IPS-18c (cell line): ENCODE data around the gene DEF6.

Source experiments
- H3K4me3 ChIP-seq: 2 replicates; pipeline ENCODE4 v1.7.0; 2013; ENCODE audit warnings: low read depth, mild to moderate bottlenecking, low read length, moderate library complexity; ENCODE audit not compliant: insufficient read depth
- H3K9me3 ChIP-seq: one replicate; pipeline ENCODE4 v1.6.1; 2013; ENCODE audit warnings: mild to moderate bottlenecking, low read length, moderate library complexity; ENCODE audit not compliant: control insufficient read depth, insufficient read depth

The DEF6 gene, protein sequence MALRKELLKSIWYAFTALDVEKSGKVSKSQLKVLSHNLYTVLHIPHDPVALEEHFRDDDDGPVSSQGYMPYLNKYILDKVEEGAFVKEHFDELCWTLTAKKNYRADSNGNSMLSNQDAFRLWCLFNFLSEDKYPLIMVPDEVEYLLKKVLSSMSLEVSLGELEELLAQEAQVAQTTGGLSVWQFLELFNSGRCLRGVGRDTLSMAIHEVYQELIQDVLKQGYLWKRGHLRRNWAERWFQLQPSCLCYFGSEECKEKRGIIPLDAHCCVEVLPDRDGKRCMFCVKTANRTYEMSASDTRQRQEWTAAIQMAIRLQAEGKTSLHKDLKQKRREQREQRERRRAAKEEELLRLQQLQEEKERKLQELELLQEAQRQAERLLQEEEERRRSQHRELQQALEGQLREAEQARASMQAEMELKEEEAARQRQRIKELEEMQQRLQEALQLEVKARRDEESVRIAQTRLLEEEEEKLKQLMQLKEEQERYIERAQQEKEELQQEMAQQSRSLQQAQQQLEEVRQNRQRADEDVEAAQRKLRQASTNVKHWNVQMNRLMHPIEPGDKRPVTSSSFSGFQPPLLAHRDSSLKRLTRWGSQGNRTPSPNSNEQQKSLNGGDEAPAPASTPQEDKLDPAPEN

DNA sequence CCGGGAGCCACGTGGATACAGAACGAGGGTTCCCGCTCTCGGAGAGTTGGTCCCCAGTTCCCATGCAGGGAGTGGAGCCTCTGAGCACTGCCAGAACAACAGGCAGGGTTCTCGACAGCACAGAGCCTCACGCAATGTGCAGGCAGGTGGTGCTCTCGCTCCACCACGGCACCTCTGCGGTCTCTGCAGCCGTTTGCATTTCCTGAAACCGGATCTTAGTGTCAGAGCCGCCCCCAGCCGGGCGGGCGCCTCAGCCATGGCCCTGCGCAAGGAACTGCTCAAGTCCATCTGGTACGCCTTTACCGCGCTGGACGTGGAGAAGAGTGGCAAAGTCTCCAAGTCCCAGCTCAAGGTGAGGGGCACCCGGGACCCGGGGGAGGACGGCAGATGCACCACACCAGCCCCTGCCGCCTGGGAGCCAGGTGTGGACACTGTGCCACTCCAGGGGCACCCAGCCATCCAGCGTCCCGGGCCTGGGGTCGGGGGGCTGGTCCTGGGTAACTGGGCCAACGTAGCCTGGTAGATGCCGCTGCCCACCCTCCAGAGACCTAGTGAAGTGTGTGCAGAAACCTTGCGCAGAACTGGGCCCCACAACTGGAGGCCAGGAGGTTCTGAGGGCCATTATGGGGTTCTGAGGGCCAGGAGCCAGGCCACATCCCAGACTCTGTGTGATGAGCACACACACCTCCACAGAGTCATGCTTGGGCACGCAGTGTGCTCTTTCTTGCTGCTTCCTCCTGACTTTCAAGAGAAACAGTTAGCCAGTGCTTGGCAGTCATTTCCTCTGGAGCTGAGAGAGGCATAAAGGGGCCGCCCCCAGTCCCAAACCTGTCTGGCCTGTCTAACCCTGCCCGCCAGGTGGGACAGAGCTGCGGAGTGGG lies at the start of gene DEF6:
TSS of gene DEF6 (plus strand) at position 218 of the 881 bp plus-strand sequence. CDS start at position 257, 39 bp downstream.
- H3K9me3 ChIP-seq, result no peaks in the 10 kb centered on the region
- peak within 1 kb of the TSS; percentile 55 for H3K4me3 ChIP-seq

GRCh38 chr6:35248300-35248699 lies 49.3 kb upstream of the DEF6 start:
- Histone ChIP-seq H3K9me3 (no peaks in the 10 kb centered on the region), H3K4me3 (no peak overlapping the region)

DNA sequence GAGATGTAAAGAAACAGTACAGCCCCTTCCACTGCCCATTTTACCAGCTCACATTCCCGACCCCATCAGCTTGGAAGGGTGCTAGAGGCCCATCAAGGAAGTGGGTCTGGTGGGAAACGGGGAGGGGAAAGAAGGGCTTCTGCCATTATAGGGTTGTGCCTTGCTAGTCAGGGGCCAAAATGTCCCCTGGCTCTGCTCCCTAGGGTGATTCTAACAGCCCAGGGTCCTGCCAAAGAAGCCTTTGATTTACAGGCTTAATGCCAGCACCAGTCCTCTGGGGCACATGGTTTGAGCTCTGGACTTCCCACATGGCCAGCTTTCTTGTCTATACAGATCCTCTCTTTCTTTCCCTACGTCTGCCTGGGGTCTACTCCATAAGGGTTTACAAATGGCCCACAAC lies 48.7 kb upstream of the DEF6 start:
- no peak overlapping the region for H3K4me3 ChIP-seq

GRCh38 chr6:35251949-35252348 lies 45.7 kb upstream of the DEF6 start:
- Histone ChIP-seq H3K9me3 (no peaks in the 10 kb centered on the region), H3K4me3 (no peak overlapping the region)

More for the DNA sequence above, 48.7 kb upstream of the DEF6 start:
- H3K9me3 ChIP-seq, result no peaks in the 10 kb centered on the region

GRCh38 chr6:35253249-35253648 lies 44.4 kb upstream of the DEF6 start:
- H3K4me3 ChIP-seq, result no peak overlapping the region
- no peaks in the 10 kb centered on the region for H3K9me3 ChIP-seq

DNA sequence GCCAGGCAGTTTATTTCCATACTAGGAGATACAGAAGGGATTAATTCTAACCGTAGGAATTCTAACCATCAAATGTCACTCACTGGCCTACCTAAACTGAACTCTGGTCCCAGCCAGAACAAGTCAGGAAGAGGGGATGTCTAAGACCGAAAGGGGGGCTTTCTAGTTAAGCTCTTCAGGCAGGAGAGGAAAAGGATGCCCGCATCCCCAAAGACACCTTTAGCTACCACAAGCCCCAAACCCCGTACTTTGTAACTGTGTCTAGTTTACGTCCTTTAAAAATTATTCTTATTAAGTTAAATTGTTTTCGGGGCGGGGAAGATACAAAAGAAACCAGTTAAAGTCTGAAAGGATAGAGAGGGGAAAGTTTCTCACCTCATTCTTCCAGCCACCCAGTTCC lies 39.3 kb upstream of the DEF6 start:
- peak overlapping the region; percentile 71 for H3K4me3 ChIP-seq

DNA sequence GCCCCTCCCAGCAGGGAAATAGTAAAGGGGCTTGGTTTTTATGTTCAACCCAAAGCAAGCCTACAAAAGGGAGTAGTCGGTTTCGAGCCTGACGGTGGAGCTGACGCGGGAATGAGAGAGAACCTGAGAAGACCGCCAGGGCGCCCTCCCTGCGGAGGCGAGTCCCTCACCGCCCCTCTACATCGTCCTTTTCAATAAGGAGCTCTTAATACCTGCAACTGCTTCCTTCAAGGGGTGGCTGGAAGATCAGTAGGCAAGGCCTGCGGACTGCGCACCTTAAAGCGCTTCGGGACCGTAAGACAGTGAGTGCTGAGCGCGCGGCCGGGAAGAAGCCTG lies 38.8 kb upstream of the DEF6 start:
- H3K9me3 ChIP-seq, result no peaks in the 10 kb centered on the region
- peak overlapping the region; percentile 71 for H3K4me3 ChIP-seq

More for the DNA sequence above, 39.3 kb upstream of the DEF6 start:
- no peaks in the 10 kb centered on the region for H3K9me3 ChIP-seq

DNA sequence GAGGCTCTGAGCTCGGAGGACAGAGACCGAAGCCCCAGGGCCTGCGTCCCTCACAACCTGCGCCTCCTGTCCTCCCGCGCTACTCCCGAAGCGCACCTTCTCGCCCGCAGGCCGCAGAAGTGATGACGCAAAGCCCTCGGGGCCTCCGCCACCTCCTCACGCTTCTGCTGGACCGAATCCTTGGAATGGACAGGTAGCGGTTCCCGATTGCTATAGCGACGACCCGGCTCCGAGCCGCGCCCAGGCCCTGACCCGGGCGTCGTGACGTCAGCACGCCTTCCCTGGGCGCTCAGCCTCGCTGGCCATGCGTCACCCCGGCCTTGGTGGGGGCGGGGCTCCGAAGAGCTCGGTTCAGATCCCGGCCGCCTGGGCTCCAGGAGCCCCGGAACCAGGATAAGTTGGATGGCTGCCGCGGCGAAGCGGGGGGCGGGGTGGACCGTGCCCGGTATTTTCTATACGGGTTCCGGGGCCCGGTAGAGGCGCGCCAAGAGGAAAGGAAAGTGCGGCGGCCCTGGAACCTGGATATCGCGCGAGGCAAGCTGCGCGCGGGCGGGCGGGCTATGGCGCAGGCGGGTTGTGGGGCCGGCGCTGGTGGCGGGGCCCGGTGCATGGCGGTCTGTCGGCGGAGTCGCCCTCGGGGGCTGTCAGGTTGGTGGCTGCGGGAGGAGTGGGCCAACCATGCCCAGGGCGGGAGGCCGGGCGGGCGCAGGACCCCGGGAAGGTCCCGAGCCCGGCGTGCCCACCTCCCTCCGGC lies 38.2 kb upstream of the DEF6 start, which contains the start of gene ZNF76:
TSS of gene ZNF76 (plus strand) at position 542 of the 754 bp plus-strand sequence. CDS start 21,417 bp downstream, outside the sequence.
- no peaks in the 10 kb centered on the region for H3K9me3 ChIP-seq
- peak within 1 kb of the TSS; percentile 81 for H3K4me3 ChIP-seq

GRCh38 chr6:35259948-35260590 lies 37.5 kb upstream of the DEF6 start:
- Histone ChIP-seq H3K9me3 (no peaks in the 10 kb centered on the region), H3K4me3 (peak overlapping the region; percentile 81)

GRCh38 chr6:35260591-35261570 lies 36.7 kb upstream of the DEF6 start:
- Histone ChIP-seq H3K9me3 (no peaks in the 10 kb centered on the region), H3K4me3 (peak overlapping the region; percentile 81; the same call in 1 of the 2 replicates)

GRCh38 chr6:35262596-35262995 lies 35.0 kb upstream of the DEF6 start:
- no peak overlapping the region for H3K4me3 ChIP-seq
- no peaks in the 10 kb centered on the region for H3K9me3 ChIP-seq

DNA sequence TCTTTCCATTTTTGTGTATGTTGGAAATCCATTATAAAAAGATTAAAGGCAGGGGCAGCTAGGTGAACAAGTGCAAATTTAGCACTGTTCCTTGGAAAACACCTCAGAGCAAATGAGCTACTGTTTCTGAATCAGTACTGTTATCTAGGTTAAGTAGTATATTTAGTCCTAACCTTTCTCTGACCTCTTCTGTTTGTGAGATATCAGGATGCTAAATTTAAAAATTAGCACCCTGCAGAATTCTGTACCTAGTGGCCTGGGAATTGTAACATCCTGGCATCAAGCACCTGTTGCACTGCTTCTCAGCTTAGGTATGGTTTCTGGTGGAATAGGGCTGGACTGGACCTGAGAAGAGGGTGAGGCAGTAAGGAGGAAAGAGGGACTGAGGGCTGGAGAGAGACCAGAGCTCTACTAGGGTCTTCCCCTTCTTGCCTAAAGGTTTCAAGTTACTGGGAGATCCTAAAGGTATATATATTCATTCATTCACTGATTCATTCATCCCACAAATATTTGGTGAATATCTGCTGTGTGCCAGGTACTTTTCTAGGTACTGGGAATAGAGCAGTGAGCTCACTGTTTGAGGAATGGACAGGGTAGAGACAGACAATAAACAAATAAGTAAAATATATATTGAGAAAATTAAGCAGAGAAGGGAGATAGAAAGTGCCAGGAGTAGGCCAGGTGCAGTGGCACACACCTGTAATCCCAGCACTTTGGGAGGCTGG lies 32.9 kb upstream of the DEF6 start:
- Histone ChIP-seq H3K9me3 (no peaks in the 10 kb centered on the region), H3K4me3 (no peak overlapping the region)

DNA sequence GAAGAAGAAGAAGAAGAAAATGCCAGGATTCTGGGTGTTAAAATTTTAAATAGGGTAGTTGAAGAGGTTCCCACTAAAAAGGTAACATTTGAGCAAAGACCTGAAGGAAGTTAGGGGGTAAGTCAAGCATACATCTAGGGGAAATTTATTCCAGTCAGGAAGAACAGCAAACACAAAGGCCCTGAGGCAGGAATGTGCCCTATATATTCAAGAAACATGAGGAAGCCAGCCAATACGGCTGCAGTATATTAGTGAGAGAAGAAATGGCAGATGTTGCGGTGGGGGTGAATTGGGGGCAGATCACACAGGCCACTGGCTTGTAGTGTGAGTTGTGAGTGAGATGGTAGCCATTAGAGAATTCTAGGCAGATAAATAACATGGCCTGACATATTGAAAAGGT lies 32.1 kb upstream of the DEF6 start:
- Histone ChIP-seq H3K4me3 (no peak overlapping the region), H3K9me3 (no peaks in the 10 kb centered on the region)

- Histone ChIP-seq H3K9me3 (no peaks in the 10 kb centered on the region), H3K4me3 (no peak overlapping the region)
These were observed 30.2 kb upstream of the DEF6 start for GRCh38 chr6:35267446-35267845.

DNA sequence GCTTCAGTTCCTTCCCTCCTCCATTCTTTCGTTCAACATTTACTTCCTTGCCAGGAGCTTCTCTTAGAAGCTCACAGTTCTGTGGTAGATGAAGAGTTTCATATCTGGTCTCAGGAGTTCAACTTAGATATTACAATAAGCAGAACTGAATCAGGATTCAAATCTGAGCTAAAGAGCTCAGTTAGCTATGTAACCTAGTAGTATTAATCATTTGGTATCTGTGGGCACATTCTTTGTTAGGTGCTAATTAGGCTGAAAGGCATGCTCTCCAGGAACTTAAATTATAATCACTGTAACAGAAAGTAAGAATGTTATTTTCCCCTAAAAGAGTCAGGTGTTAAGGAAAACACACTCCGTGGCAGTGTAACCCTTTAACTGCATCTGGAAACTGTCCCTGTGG lies 29.7 kb upstream of the DEF6 start:
- Histone ChIP-seq H3K4me3 (no peak overlapping the region), H3K9me3 (no peaks in the 10 kb centered on the region)
